Smooth muscle cell (in vitro differentiated cells): ENCODE data around the gene BSN. TPM values are rescaled to one million over a fixed set of nuclear protein-coding genes. Genes with fewer than 3 reads are reported as not detected.

Source experiments
- DNase-seq: peaks from one replicate; lab custom pipeline; 2025; ENCODE audit not compliant: unreplicated experiment; lab: John Stamatoyannopoulos, UW
- H2AFZ ChIP-seq: fragments of 200-600 bp; sonication (generic); 2 replicates; pipeline ENCODE4 v1.6.0; 2016; ENCODE audit warnings: antibody characterized with exemption, low read depth, mild to moderate bottlenecking
- H3F3A ChIP-seq: fragments of 200-600 bp; sonication (generic); 2 replicates; pipeline ENCODE4 v1.6.0; 2017; ENCODE audit warnings: antibody characterized with exemption, low read depth
- H3K27ac ChIP-seq: fragments of 200-600 bp; sonication (generic); 2 replicates; pipeline ENCODE4 v1.5.1; 2016; ENCODE audit warnings: low read depth, mild to moderate bottlenecking
- H3K27me3 ChIP-seq: fragments of 200-600 bp; sonication (generic); 2 replicates; pipeline ENCODE4 v1.6.1; 2016; ENCODE audit warnings: low read depth, mild to moderate bottlenecking
- H3K36me3 ChIP-seq: fragments of 200-600 bp; sonication (generic); 2 replicates; pipeline ENCODE4 v1.5.1; 2016; ENCODE audit warnings: low read depth
- H3K4me1 ChIP-seq: fragments of 200-600 bp; sonication (generic); 2 replicates; pipeline ENCODE4 v1.5.1; 2016; ENCODE audit warnings: low read depth
- H3K4me2 ChIP-seq: fragments of 200-600 bp; sonication (generic); 2 replicates; pipeline ENCODE4 v1.6.0; 2016; ENCODE audit warnings: mild to moderate bottlenecking
- H3K4me3 ChIP-seq: fragments of 200-600 bp; sonication (generic); 2 replicates; pipeline ENCODE4 v1.5.1; 2016; ENCODE audit warnings: mild to moderate bottlenecking
- H3K79me2 ChIP-seq: fragments of 200-600 bp; sonication (generic); 2 replicates; pipeline ENCODE4 v1.6.0; 2016; ENCODE audit warnings: low read depth, mild to moderate bottlenecking
- H3K9ac ChIP-seq: fragments of 200-600 bp; sonication (generic); 2 replicates; pipeline ENCODE4 v1.6.0; 2016; ENCODE audit warnings: low read depth
- H3K9me3 ChIP-seq: fragments of 200-600 bp; sonication (generic); replicated peaks from 2 replicates; pipeline ENCODE4 v1.5.1; 2016; ENCODE audit warnings: low read depth
- H4K20me1 ChIP-seq: fragments of 200-600 bp; sonication (generic); 2 replicates; pipeline ENCODE4 v1.6.0; 2016; ENCODE audit warnings: low read depth
- WGBS: methylation state at CpG from one replicate; pipeline ENCODE4 v1.1.7; 2016; ENCODE audit warnings: low lambda C conversion rate; 5-methylcytosine and 5-hydroxymethylcytosine counted together
- polyA plus RNA-seq: library from polyadenylated mRNA; unstranded; fragments of >200 nt; fragmentation: Nextera tagmentation; extraction: Ambion mirVana; gene quantifications from 2 replicates; pipeline ENCODE4 v1.2.1, GENCODE V29; 2016
- total RNA-seq: library from RNA; depleted of rRNA; stranded (reverse); fragments of >200 nt; gene quantifications from 2 replicates; pipeline ENCODE4 v1.2.3, GENCODE V29; 2014
- TF ChIP-seq, protein P1 (sequence below): fragments of 200-600 bp; sonication (generic); IDR thresholded peaks from 2 replicates; pipeline ENCODE4 v1.5.1; 2017; ENCODE audit warnings: borderline replicate concordance, mild to moderate bottlenecking, antibody characterized with exemption; ENCODE audit not compliant: insufficient read depth, poor library complexity, severe bottlenecking

BSN gene
- total and polyA plus RNA-seq, 2 experiments from 2014 or later, result under 0.01 to 0.07 TPM

- H2AFZ ChIP-seq, result no peak overlapping the region
- H3K36me3 ChIP-seq, result no peaks in the 10 kb centered on the region
Measured at GRCh38 chr3:49639551-49639950, 85.3 kb downstream of the BSN start.

GRCh38 chr3:49641292-49641691 lies 87.0 kb downstream of the BSN start:
- Histone ChIP-seq H3K79me2 (no peaks in the 10 kb centered on the region), H3K4me2 (no peak overlapping the region), H3K9me3 (no peaks in the 10 kb centered on the region), H3F3A (no peaks in the 10 kb centered on the region), H3K4me1 (no peaks in the 10 kb centered on the region), H4K20me1 (no peaks in the 10 kb centered on the region), H3K9ac (no peak overlapping the region), H3K27me3 (no peaks in the 10 kb centered on the region), H3K27ac (no peak overlapping the region), H3K4me3 (no peak overlapping the region), H3K36me3 (no peaks in the 10 kb centered on the region), H2AFZ (no peak overlapping the region)
- 82% methylated on average over 7 of the region's 7 CpGs for WGBS
- no peak for DNase-seq
- TF ChIP-seq, protein P1, sequence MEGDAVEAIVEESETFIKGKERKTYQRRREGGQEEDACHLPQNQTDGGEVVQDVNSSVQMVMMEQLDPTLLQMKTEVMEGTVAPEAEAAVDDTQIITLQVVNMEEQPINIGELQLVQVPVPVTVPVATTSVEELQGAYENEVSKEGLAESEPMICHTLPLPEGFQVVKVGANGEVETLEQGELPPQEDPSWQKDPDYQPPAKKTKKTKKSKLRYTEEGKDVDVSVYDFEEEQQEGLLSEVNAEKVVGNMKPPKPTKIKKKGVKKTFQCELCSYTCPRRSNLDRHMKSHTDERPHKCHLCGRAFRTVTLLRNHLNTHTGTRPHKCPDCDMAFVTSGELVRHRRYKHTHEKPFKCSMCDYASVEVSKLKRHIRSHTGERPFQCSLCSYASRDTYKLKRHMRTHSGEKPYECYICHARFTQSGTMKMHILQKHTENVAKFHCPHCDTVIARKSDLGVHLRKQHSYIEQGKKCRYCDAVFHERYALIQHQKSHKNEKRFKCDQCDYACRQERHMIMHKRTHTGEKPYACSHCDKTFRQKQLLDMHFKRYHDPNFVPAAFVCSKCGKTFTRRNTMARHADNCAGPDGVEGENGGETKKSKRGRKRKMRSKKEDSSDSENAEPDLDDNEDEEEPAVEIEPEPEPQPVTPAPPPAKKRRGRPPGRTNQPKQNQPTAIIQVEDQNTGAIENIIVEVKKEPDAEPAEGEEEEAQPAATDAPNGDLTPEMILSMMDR, result no peak

More at GRCh38 chr3:49639551-49639950, 85.3 kb downstream of the BSN start:
- Histone ChIP-seq H3K4me3 (no peak overlapping the region), H4K20me1 (no peaks in the 10 kb centered on the region), H3K4me1 (no peaks in the 10 kb centered on the region), H3K9me3 (no peaks in the 10 kb centered on the region), H3K4me2 (no peak overlapping the region), H3K27ac (no peak overlapping the region), H3K27me3 (no peaks in the 10 kb centered on the region), H3F3A (no peaks in the 10 kb centered on the region), H3K79me2 (no peaks in the 10 kb centered on the region), H3K9ac (no peak overlapping the region)
- TF ChIP-seq, protein P1, result no peak
- 84% methylated on average over 2 of the region's 2 CpGs for WGBS
- DNase-seq, result no peak

GRCh38 chr3:49641921-49642707 lies 87.8 kb downstream of the BSN start:
- Histone ChIP-seq H3F3A (no peaks in the 10 kb centered on the region), H3K9me3 (no peaks in the 10 kb centered on the region), H3K36me3 (no peaks in the 10 kb centered on the region), H3K27me3 (no peaks in the 10 kb centered on the region), H4K20me1 (no peaks in the 10 kb centered on the region), H2AFZ (no peak overlapping the region), H3K79me2 (no peaks in the 10 kb centered on the region), H3K27ac (no peak overlapping the region), H3K9ac (no peak overlapping the region), H3K4me3 (no peak overlapping the region), H3K4me2 (no peak overlapping the region), H3K4me1 (no peaks in the 10 kb centered on the region)
- TF ChIP-seq, protein P1, result no peak
- DNase-seq, result no peak
- 95% methylated on average over 14 of the region's 14 CpGs for WGBS

GRCh38 chr3:49642708-49643145 lies 88.5 kb downstream of the BSN start:
- H3K9me3 ChIP-seq, result no peaks in the 10 kb centered on the region
- no peaks in the 10 kb centered on the region for H3K27me3 ChIP-seq
- no peaks in the 10 kb centered on the region for H3K4me1 ChIP-seq
- H3K9ac ChIP-seq, result no peak overlapping the region
- no peak overlapping the region for H3K27ac ChIP-seq
- no peak overlapping the region for H3K4me3 ChIP-seq
- no peaks in the 10 kb centered on the region for H3F3A ChIP-seq
- no peak overlapping the region for H2AFZ ChIP-seq
- H3K4me2 ChIP-seq, result no peak overlapping the region
- no peak for DNase-seq
- TF ChIP-seq, protein P1, result no peak
- H3K36me3 ChIP-seq, result no peaks in the 10 kb centered on the region
- WGBS, result 85% methylated on average over 9 of the region's 9 CpGs
- no peaks in the 10 kb centered on the region for H4K20me1 ChIP-seq
- no peaks in the 10 kb centered on the region for H3K79me2 ChIP-seq
